H7 (cell line): Measurements from ENCODE around the gene METTL15. TPM values are rescaled to one million over a fixed set of nuclear protein-coding genes. Genes with fewer than 3 reads are reported as not detected.
"Not testable (repeated sequence)": the region's sequence is repeated elsewhere in the genome, so short reads cannot be mapped to it uniquely, and the experiment has no call there.

Source experiments
- DNase-seq: peaks from one replicate; pipeline ENCODE4 v3.0.0; 2012
- H3K27me3 ChIP-seq: 2 replicates; pipeline ENCODE4 v1.6.0; 2011; ENCODE audit warnings: mild to moderate bottlenecking, low read length; ENCODE audit not compliant: control insufficient read depth, insufficient read depth
- H3K36me3 ChIP-seq: replicated peaks from 2 replicates; pipeline ENCODE4 v1.5.1; 2011; ENCODE audit warnings: low read length; ENCODE audit not compliant: control insufficient read depth, insufficient read depth
- H3K4me3 ChIP-seq: 2 replicates; pipeline ENCODE4 v1.5.1; 2011; ENCODE audit warnings: low read depth, mild to moderate bottlenecking, control low read depth, low read length, moderate library complexity; ENCODE audit not compliant: insufficient read depth
- total RNA-seq: library from RNA; depleted of rRNA; stranded (reverse); fragments of >200 nt; shearing (Covaris generic); gene quantifications from 2 replicates; pipeline ENCODE4 v1.2.3, GENCODE V29; 2014

METTL15 gene
- total RNA-seq, 1 experiment from 2014 or later, result 20.1 TPM

- H3K27me3 ChIP-seq, DNase-seq, H3K4me3 ChIP-seq, H3K36me3 ChIP-seq: not testable (repeated sequence)
Observed at GRCh38 chr11:28136157-28136556, 28.0 kb downstream of the METTL15 start.

- Histone ChIP-seq H3K36me3 (peaks cover 1% of the 10 kb centered on the region; the same call in 1 of the 2 replicates), H3K4me3 (no peak overlapping the region), H3K27me3 (no peaks in the 10 kb centered on the region)
- no peak for DNase-seq
Observed at GRCh38 chr11:28137366-28137765, 29.2 kb downstream of the METTL15 start.

- Histone ChIP-seq H3K36me3 (peaks cover 1% of the 10 kb centered on the region; the same call in 1 of the 2 replicates), H3K27me3 (no peaks in the 10 kb centered on the region)
Observed at GRCh38 chr11:28137832-28138231, 29.6 kb downstream of the METTL15 start.

GRCh38 chr11:28139841-28140415 lies 31.7 kb downstream of the METTL15 start:
- Histone ChIP-seq H3K27me3 (no peaks in the 10 kb centered on the region), H3K36me3 (no peaks in the 10 kb centered on the region; the same call in 1 of the 2 replicates), H3K4me3 (no peak overlapping the region)
- no peak for DNase-seq

More at GRCh38 chr11:28137832-28138231, 29.6 kb downstream of the METTL15 start:
- H3K4me3 ChIP-seq, result no peak overlapping the region
- DNase-seq, result no peak

- Histone ChIP-seq H3K4me3 (no peak overlapping the region), H3K27me3 (no peaks in the 10 kb centered on the region), H3K36me3 (no peaks in the 10 kb centered on the region; the same call in 1 of the 2 replicates)
- no peak for DNase-seq
Observed at GRCh38 chr11:28140689-28141455, 32.7 kb downstream of the METTL15 start.

- Histone ChIP-seq H3K36me3 (no peaks in the 10 kb centered on the region), H3K4me3 (no peak overlapping the region), H3K27me3 (no peaks in the 10 kb centered on the region)
- DNase-seq, result no peak
Observed at GRCh38 chr11:28142724-28143123, 34.5 kb downstream of the METTL15 start.

- no peak for DNase-seq
- no peaks in the 10 kb centered on the region for H3K36me3 ChIP-seq
- H3K4me3 ChIP-seq, result no peak overlapping the region
- H3K27me3 ChIP-seq, result no peaks in the 10 kb centered on the region
Observed at GRCh38 chr11:28144808-28145207, 36.6 kb downstream of the METTL15 start.

- no peaks in the 10 kb centered on the region for H3K27me3 ChIP-seq
- H3K4me3 ChIP-seq, result no peak overlapping the region
- no peak for DNase-seq
- H3K36me3 ChIP-seq, result no peaks in the 10 kb centered on the region
Observed at GRCh38 chr11:28146123-28146751, 38.0 kb downstream of the METTL15 start.

- Histone ChIP-seq H3K27me3 (no peaks in the 10 kb centered on the region), H3K4me3 (no peak overlapping the region), H3K36me3 (no peaks in the 10 kb centered on the region)
- no peak for DNase-seq
Observed at GRCh38 chr11:28152743-28153142, 44.6 kb downstream of the METTL15 start.

GRCh38 chr11:28153586-28153985 lies 45.4 kb downstream of the METTL15 start:
- H3K27me3 ChIP-seq, result no peaks in the 10 kb centered on the region
- DNase-seq, result no peak
- H3K4me3 ChIP-seq, result no peak overlapping the region
- no peaks in the 10 kb centered on the region for H3K36me3 ChIP-seq

- no peak for DNase-seq
- Histone ChIP-seq H3K36me3 (no peaks in the 10 kb centered on the region), H3K4me3 (no peak overlapping the region), H3K27me3 (no peaks in the 10 kb centered on the region)
Observed at GRCh38 chr11:28168718-28169117, 60.5 kb downstream of the METTL15 start.

GRCh38 chr11:28169816-28170215 lies 61.6 kb downstream of the METTL15 start:
- DNase-seq, result no peak
- H3K27me3 ChIP-seq, result no peaks in the 10 kb centered on the region
- H3K36me3 ChIP-seq, result no peaks in the 10 kb centered on the region
- no peak overlapping the region for H3K4me3 ChIP-seq

GRCh38 chr11:28170759-28171158 lies 62.6 kb downstream of the METTL15 start:
- no peaks in the 10 kb centered on the region for H3K36me3 ChIP-seq
- no peak overlapping the region for H3K4me3 ChIP-seq
- H3K27me3 ChIP-seq, result no peaks in the 10 kb centered on the region
- no peak for DNase-seq

- Histone ChIP-seq H3K27me3 (no peaks in the 10 kb centered on the region), H3K4me3 (no peak overlapping the region), H3K36me3 (no peaks in the 10 kb centered on the region)
- DNase-seq, result no peak
Observed at GRCh38 chr11:28176351-28176750, 68.2 kb downstream of the METTL15 start.

GRCh38 chr11:28195449-28195848 lies 87.3 kb downstream of the METTL15 start:
- DNase-seq, result no peak

More at GRCh38 chr11:28195449-28195848, 87.3 kb downstream of the METTL15 start:
- H3K27me3 ChIP-seq, result no peaks in the 10 kb centered on the region
- no peak overlapping the region for H3K4me3 ChIP-seq
- H3K36me3 ChIP-seq, result no peaks in the 10 kb centered on the region
